ENCODE results near the gene ANKRD29. TPM values are rescaled to one million over a fixed set of nuclear protein-coding genes. Genes with fewer than 3 reads are reported as not detected.

Gene ANKRD29
- total RNA-seq, 1 experiment from 2014 or later = 4.3 TPM

GRCh38 chr18:23593720-23594119 is 69.0 kb downstream of the ANKRD29 start:
- Histone ChIP-seq H3K27ac (0 out of 2 replicates have a peak overlapping the region, but pooled peaks have one; percentile 18), H3K36me3 (ENCODE audit: low read depth) (no peaks in the 10 kb centered on the region), H3K4me2 (no peak overlapping the region), H2AFZ (no peak overlapping the region), H4K20me1 (ENCODE audit: insufficient read depth) (no peaks in the 10 kb centered on the region), H3K9me2 (ENCODE audit: insufficient read depth) (no peaks in the 10 kb centered on the region), H3F3A (ENCODE audit: insufficient read depth, low read depth) (peaks cover 8% of the 10 kb centered on the region; the same call in 1 of the 2 replicates), H3K4me1 (replicated peaks; ENCODE audit: insufficient read depth) (0 out of 2 replicates have a peak, but pooled peaks cover 5% of the 10 kb centered on the region), H3K27me3 (ENCODE audit: insufficient read depth, low read depth) (no peaks in the 10 kb centered on the region), H3K79me2 (ENCODE audit: low read depth) (no peaks in the 10 kb centered on the region), H3K4me3 (no peak overlapping the region), H3K9me3 (ENCODE audit: insufficient read depth, low read depth) (no peaks in the 10 kb centered on the region)
- CTCF ChIA-PET = no interaction called here
- TF ChIP-seq CTCF (conservative IDR thresholded peaks at IDR 0.05) = no peak
- no peak for TF ChIP-seq EZH2 (IDR thresholded peaks at IDR 0.05; ENCODE audit: low read depth)
- no TSS peak for BruUV-seq (replicated peaks)
- DNase-seq = peak in 1 of 2 experiments; percentile 52
- intact Hi-C loops (cut with micrococcal nuclease; ENCODE audit: unreplicated experiment) = no loop called here
- POLR2A ChIA-PET (ENCODE audit: unreplicated experiment) = no interaction called here

DNA sequence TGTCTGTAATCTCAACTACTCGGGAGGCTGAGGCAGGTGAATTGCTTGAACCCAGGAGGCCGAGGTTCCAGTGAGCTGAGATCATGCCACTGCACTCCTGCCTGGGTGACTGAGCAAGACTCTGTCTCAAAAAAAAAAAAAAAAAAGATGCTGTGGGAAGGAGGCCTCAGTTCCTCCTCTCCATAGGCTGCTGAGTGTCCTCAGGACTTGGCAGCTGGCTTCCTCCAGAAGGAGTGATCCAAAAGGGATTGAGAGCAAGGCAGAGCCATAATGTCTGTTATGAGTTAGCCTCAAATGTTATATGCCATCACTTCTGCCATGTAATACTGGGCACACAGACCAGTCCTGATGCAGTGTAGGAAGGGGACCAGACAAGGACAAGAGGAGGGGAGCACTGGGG is 69.8 kb downstream of the ANKRD29 start:
- TF ChIP-seq EZH2 (IDR thresholded peaks at IDR 0.05; ENCODE audit: low read depth) (no peak), CTCF (conservative IDR thresholded peaks at IDR 0.05) (no peak)
- H3K27ac ChIP-seq = no peak overlapping the region
- no peaks in the 10 kb centered on the region for H3K27me3 ChIP-seq (ENCODE audit: insufficient read depth, low read depth)
- DNase-seq = no peak
- H3K9me3 ChIP-seq (ENCODE audit: insufficient read depth, low read depth) = no peaks in the 10 kb centered on the region
- H3K4me2 ChIP-seq = no peak overlapping the region
- 0 out of 2 replicates have a peak, but pooled peaks cover 5% of the 10 kb centered on the region for H3K4me1 ChIP-seq (replicated peaks; ENCODE audit: insufficient read depth)
- ChIA-PET POLR2A (ENCODE audit: unreplicated experiment) (no interaction called here), CTCF (no interaction called here)
- H4K20me1 ChIP-seq (ENCODE audit: insufficient read depth) = no peaks in the 10 kb centered on the region
- no peaks in the 10 kb centered on the region for H3K79me2 ChIP-seq (ENCODE audit: low read depth)
- H3K36me3 ChIP-seq (ENCODE audit: low read depth) = no peaks in the 10 kb centered on the region
- H2AFZ ChIP-seq = no peak overlapping the region
- BruUV-seq (replicated peaks) = no TSS peak
- H3K9me2 ChIP-seq (ENCODE audit: insufficient read depth) = no peaks in the 10 kb centered on the region
- no peak overlapping the region for H3K4me3 ChIP-seq
- peaks cover 8% of the 10 kb centered on the region; the same call in 1 of the 2 replicates for H3F3A ChIP-seq (ENCODE audit: insufficient read depth, low read depth)
- intact Hi-C loops (cut with micrococcal nuclease; ENCODE audit: unreplicated experiment) = no loop called here

DNA sequence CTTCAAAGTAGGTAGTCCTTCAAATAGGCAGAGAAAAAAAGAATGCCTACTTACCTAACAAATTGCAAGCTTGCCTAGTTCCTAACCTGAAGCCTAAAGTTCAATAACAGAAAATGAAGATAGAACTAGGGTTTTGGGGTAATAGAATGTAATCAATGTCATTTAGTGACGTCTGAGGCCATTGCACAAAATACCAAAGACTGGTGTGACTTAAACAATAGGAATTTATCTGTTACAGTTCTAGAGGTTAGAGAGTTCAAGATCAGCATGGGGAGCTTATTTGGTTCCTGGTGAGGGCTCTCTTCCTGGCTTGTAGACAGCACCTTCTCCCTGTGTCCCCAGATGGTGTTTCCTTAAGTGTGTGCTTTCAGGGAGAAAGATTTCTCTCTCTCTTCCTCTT is 71.7 kb downstream of the ANKRD29 start:
- H3K27ac ChIP-seq = no peak overlapping the region

More for the DNA sequence above, 71.7 kb downstream of the ANKRD29 start:
- no peak for TF ChIP-seq EZH2 (IDR thresholded peaks at IDR 0.05; ENCODE audit: low read depth)
- no peak for TF ChIP-seq CTCF (conservative IDR thresholded peaks at IDR 0.05)
- no peak overlapping the region for H3K4me2 ChIP-seq
- H3K27me3 ChIP-seq (ENCODE audit: insufficient read depth, low read depth) = no peaks in the 10 kb centered on the region
- peaks cover 13% of the 10 kb centered on the region for H3F3A ChIP-seq (ENCODE audit: insufficient read depth, low read depth)
- H4K20me1 ChIP-seq (ENCODE audit: insufficient read depth) = no peaks in the 10 kb centered on the region
- peaks cover 5% of the 10 kb centered on the region; the same call in 1 of the 2 replicates for H3K4me1 ChIP-seq (replicated peaks; ENCODE audit: insufficient read depth)
- BruUV-seq (replicated peaks) = no TSS peak
- H3K9me3 ChIP-seq (ENCODE audit: insufficient read depth, low read depth) = no peaks in the 10 kb centered on the region
- CTCF ChIA-PET = no interaction called here
- no peak overlapping the region for H2AFZ ChIP-seq
- DNase-seq = no peak
- intact Hi-C loops (cut with micrococcal nuclease; ENCODE audit: unreplicated experiment) = no loop called here
- POLR2A ChIA-PET (ENCODE audit: unreplicated experiment) = no interaction called here
- H3K36me3 ChIP-seq (ENCODE audit: low read depth) = no peaks in the 10 kb centered on the region
- no peak overlapping the region for H3K4me3 ChIP-seq
- no peaks in the 10 kb centered on the region for H3K79me2 ChIP-seq (ENCODE audit: low read depth)
- no peaks in the 10 kb centered on the region for H3K9me2 ChIP-seq (ENCODE audit: insufficient read depth)
